Chondrocyte (in vitro differentiated cells): ENCODE measurements around the gene RND2. TPM values are rescaled to one million over a fixed set of nuclear protein-coding genes. Genes with fewer than 3 reads are reported as not detected.

ENCODE experiments used
- DNase-seq: peaks from one replicate; pipeline ENCODE4 v3.0.0; 2021; ENCODE audit warnings: mixed read lengths, low spot score
- H3K27ac Mint-ChIP-seq: one replicate; pipeline ENCODE4 v1.8.0; 2021; ENCODE audit warnings: mild to moderate bottlenecking, moderate library complexity, mixed read lengths; ENCODE audit not compliant: unreplicated experiment
- H3K27me3 Mint-ChIP-seq: 2 replicates; pipeline ENCODE4 v1.8.0; 2021; ENCODE audit warnings: low read depth, mixed read lengths
- H3K36me3 Mint-ChIP-seq: 2 replicates; pipeline ENCODE4 v1.8.0; 2021; ENCODE audit warnings: low read depth, mixed read lengths
- H3K4me1 Mint-ChIP-seq: 2 replicates; pipeline ENCODE4 v1.8.0; 2021; ENCODE audit warnings: low read depth, mild to moderate bottlenecking, mixed read lengths
- H3K4me3 Mint-ChIP-seq: one replicate; pipeline ENCODE4 v1.8.0; 2021; ENCODE audit warnings: mild to moderate bottlenecking, moderate library complexity, mixed read lengths; ENCODE audit not compliant: unreplicated experiment
- H3K9me3 Mint-ChIP-seq: 2 replicates; pipeline ENCODE4 v1.8.0; 2021; ENCODE audit warnings: low read depth, mixed read lengths
- CTCF ChIP-seq: fragments of 200-600 bp; sonication (generic); IDR thresholded peaks from 2 replicates; pipeline ENCODE4 v1.5.0; 2021; ENCODE audit warnings: antibody characterized with exemption, mild to moderate bottlenecking, moderate library complexity
- total RNA-seq: library from RNA; stranded (reverse); gene quantifications from 3 replicates; pipeline ENCODE4 v1.2.1, GENCODE V29; 2021

RND2 gene
- total RNA-seq, 1 donor from 2014 or later = 1.1 TPM

- no peaks in the 10 kb centered on the region for H3K9me3 Mint-ChIP-seq
- H3K27ac Mint-ChIP-seq = no peak overlapping the region
- no peaks in the 10 kb centered on the region for H3K27me3 Mint-ChIP-seq
- peaks cover 8% of the 10 kb centered on the region for H3K4me1 Mint-ChIP-seq
- no peaks in the 10 kb centered on the region for H3K36me3 Mint-ChIP-seq
- no peak for DNase-seq
- TF ChIP-seq CTCF = no peak
- H3K4me3 Mint-ChIP-seq = no peak overlapping the region
Measured at GRCh38 chr17:43027091-43028032, 2.3 kb downstream of the RND2 start.

- no peak for DNase-seq
- H3K4me1 Mint-ChIP-seq = peaks cover 8% of the 10 kb centered on the region
- H3K27me3 Mint-ChIP-seq = no peaks in the 10 kb centered on the region
- no peak overlapping the region for H3K27ac Mint-ChIP-seq
- no peaks in the 10 kb centered on the region for H3K36me3 Mint-ChIP-seq
- no peak overlapping the region for H3K4me3 Mint-ChIP-seq
- no peak for TF ChIP-seq CTCF
- H3K9me3 Mint-ChIP-seq = no peaks in the 10 kb centered on the region
Measured at GRCh38 chr17:43028221-43028861, 3.3 kb downstream of the RND2 start.

GRCh38 chr17:43030137-43030767 lies 5.2 kb downstream of the RND2 start:
- no peak overlapping the region for H3K4me3 Mint-ChIP-seq
- H3K27ac Mint-ChIP-seq = no peak overlapping the region
- no peak for DNase-seq
- no peak for TF ChIP-seq CTCF
- H3K27me3 Mint-ChIP-seq = no peaks in the 10 kb centered on the region
- no peaks in the 10 kb centered on the region for H3K9me3 Mint-ChIP-seq
- H3K36me3 Mint-ChIP-seq = no peaks in the 10 kb centered on the region
- peaks cover 6% of the 10 kb centered on the region for H3K4me1 Mint-ChIP-seq

GRCh38 chr17:43031666-43032065 lies 6.6 kb downstream of the RND2 start:
- H3K27me3 Mint-ChIP-seq = no peaks in the 10 kb centered on the region
- H3K36me3 Mint-ChIP-seq = no peaks in the 10 kb centered on the region
- no peak for DNase-seq
- no peak overlapping the region for H3K27ac Mint-ChIP-seq
- no peak for TF ChIP-seq CTCF
- H3K4me1 Mint-ChIP-seq = peaks cover 6% of the 10 kb centered on the region
- no peak overlapping the region for H3K4me3 Mint-ChIP-seq
- no peaks in the 10 kb centered on the region for H3K9me3 Mint-ChIP-seq
